ENCODE results near the gene HORMAD2. TPM values are rescaled to one million over a fixed set of nuclear protein-coding genes. Genes with fewer than 3 reads are reported as not detected.

Gene HORMAD2
- total RNA-seq, 1 experiment from 2014 or later: not detected

- TF ChIP-seq CTCF (conservative IDR thresholded peaks at IDR 0.05; ENCODE audit: low read depth, low read length) (no peak), EZH2 (IDR thresholded peaks at IDR 0.05; ENCODE audit: borderline replicate concordance, low read depth, low read length, poor library complexity, severe bottlenecking) (no peak)
- peaks cover 5% of the 10 kb centered on the region for H3K4me1 ChIP-seq (ENCODE audit: insufficient read depth, low read length, poor library complexity, severe bottlenecking)
- no peaks in the 10 kb centered on the region for H3K36me3 ChIP-seq (ENCODE audit: insufficient read depth, low read length, poor library complexity, severe bottlenecking)
- H3K9me3 ChIP-seq (ENCODE audit: low read depth, low read length, poor library complexity, severe bottlenecking): no peaks in the 10 kb centered on the region
- no peak overlapping the region for H3K4me3 ChIP-seq (ENCODE audit: low read depth, low read length, poor library complexity, severe bottlenecking)
- no peaks in the 10 kb centered on the region for H3K27me3 ChIP-seq (replicated peaks; ENCODE audit: insufficient read depth, low read depth, low read length, poor library complexity)
- ChIA-PET CTCF (no interaction called here), POLR2A (ENCODE audit: low non-redundant PET) (no interaction called here)
- BruUV-seq (replicated peaks): no TSS peak
- intact Hi-C loops (cut with micrococcal nuclease; ENCODE audit: unreplicated experiment): no loop called here
- DNase-seq (ENCODE audit: low spot score): no peak
- H3K27ac ChIP-seq (ENCODE audit: low read depth, low read length, poor library complexity, severe bottlenecking): no peak overlapping the region
Observed at GRCh38 chr22:30190574-30190973, 110.3 kb downstream of the HORMAD2 start.

GRCh38 chr22:30191040-30191701, 110.9 kb downstream of the HORMAD2 start:
- Histone ChIP-seq H3K27me3 (replicated peaks; ENCODE audit: insufficient read depth, low read depth, low read length, poor library complexity) (no peaks in the 10 kb centered on the region), H3K4me3 (ENCODE audit: low read depth, low read length, poor library complexity, severe bottlenecking) (no peak overlapping the region), H3K27ac (ENCODE audit: low read depth, low read length, poor library complexity, severe bottlenecking) (no peak overlapping the region), H3K4me1 (ENCODE audit: insufficient read depth, low read length, poor library complexity, severe bottlenecking) (peaks cover 11% of the 10 kb centered on the region), H3K9me3 (ENCODE audit: low read depth, low read length, poor library complexity, severe bottlenecking) (no peaks in the 10 kb centered on the region), H3K36me3 (ENCODE audit: insufficient read depth, low read length, poor library complexity, severe bottlenecking) (no peaks in the 10 kb centered on the region)
- TF ChIP-seq EZH2 (IDR thresholded peaks at IDR 0.05; ENCODE audit: borderline replicate concordance, low read depth, low read length, poor library complexity, severe bottlenecking) (no peak), CTCF (conservative IDR thresholded peaks at IDR 0.05; ENCODE audit: low read depth, low read length) (no peak)
- POLR2A ChIA-PET (ENCODE audit: low non-redundant PET): no interaction called here
- CTCF ChIA-PET: no interaction called here
- no TSS peak for BruUV-seq (replicated peaks)
- DNase-seq (ENCODE audit: low spot score): no peak
- intact Hi-C loops (cut with micrococcal nuclease; ENCODE audit: unreplicated experiment): no loop called here

GRCh38 chr22:30192427-30192826, 112.2 kb downstream of the HORMAD2 start:
- H3K4me1 ChIP-seq (ENCODE audit: insufficient read depth, low read length, poor library complexity, severe bottlenecking): peaks cover 23% of the 10 kb centered on the region
- POLR2A ChIA-PET (ENCODE audit: low non-redundant PET): no interaction called here
- no peak overlapping the region for H3K4me3 ChIP-seq (ENCODE audit: low read depth, low read length, poor library complexity, severe bottlenecking)
- H3K27ac ChIP-seq (ENCODE audit: low read depth, low read length, poor library complexity, severe bottlenecking): no peak overlapping the region
- intact Hi-C loops (cut with micrococcal nuclease; ENCODE audit: unreplicated experiment): no loop called here
- H3K9me3 ChIP-seq (ENCODE audit: low read depth, low read length, poor library complexity, severe bottlenecking): no peaks in the 10 kb centered on the region
- CTCF ChIA-PET: no interaction called here
- no peaks in the 10 kb centered on the region for H3K36me3 ChIP-seq (ENCODE audit: insufficient read depth, low read length, poor library complexity, severe bottlenecking)
- TF ChIP-seq CTCF (conservative IDR thresholded peaks at IDR 0.05; ENCODE audit: low read depth, low read length): no peak
- TF ChIP-seq EZH2 (IDR thresholded peaks at IDR 0.05; ENCODE audit: borderline replicate concordance, low read depth, low read length, poor library complexity, severe bottlenecking): no peak
- no peak for DNase-seq (ENCODE audit: low spot score)
- H3K27me3 ChIP-seq (replicated peaks; ENCODE audit: insufficient read depth, low read depth, low read length, poor library complexity): no peaks in the 10 kb centered on the region
- no TSS peak for BruUV-seq (replicated peaks)
